Endothelial cell of umbilical vein (primary cell): ENCODE measurements around the gene SLC9C1.

Experiments
- EZH2 ChIP-seq: IDR thresholded peaks from 2 replicates; pipeline ENCODE4 v1.6.1; 2012; ENCODE audit warnings: borderline replicate concordance, low read depth, mild to moderate bottlenecking, moderate library complexity, low read length, inconsistent platforms; ENCODE audit not compliant: severe bottlenecking
- POLR2A ChIP-seq: IDR thresholded peaks from 2 replicates; pipeline ENCODE4 v1.6.1; 2012; ENCODE audit warnings: low read depth, mild to moderate bottlenecking, control low read depth, low read length
- TF ChIP-seq, protein P1 (sequence below), 2 donors: IDR thresholded peaks; 1 replicate in 1 of 2; 2 replicates in 1 of 2; pipeline ENCODE4 v1.5.1; 2011; ENCODE audit warnings: low read length in 2 of 2, mild to moderate bottlenecking in 2 of 2, moderate library complexity in 2 of 2, control low read depth in 1 of 2, inconsistent platforms in 1 of 2, low read depth in 1 of 2; ENCODE audit not compliant: insufficient read depth in 1 of 2; ENCODE audit errors: extremely low read depth in 1 of 2

DNA sequence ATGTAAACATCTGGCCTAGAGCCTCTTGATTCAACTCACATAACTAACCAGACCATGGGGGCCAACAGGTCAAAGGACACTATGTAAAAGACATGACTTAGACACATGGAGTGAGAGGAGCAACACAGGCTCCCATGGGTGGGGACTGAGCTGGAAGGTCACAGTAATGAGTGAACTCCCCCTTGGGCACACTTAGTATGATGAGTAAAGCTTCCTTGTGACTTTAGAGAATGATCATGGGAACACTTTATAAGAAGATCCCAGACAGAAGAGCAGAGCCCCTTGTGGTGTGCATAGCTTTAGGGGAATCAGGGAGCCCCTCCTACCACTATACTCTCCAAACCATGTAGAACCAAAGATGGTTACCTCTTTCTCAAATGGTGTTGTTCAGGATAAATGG is 171.1 kb downstream of the SLC9C1 start:
- TF ChIP-seq, protein P1, sequence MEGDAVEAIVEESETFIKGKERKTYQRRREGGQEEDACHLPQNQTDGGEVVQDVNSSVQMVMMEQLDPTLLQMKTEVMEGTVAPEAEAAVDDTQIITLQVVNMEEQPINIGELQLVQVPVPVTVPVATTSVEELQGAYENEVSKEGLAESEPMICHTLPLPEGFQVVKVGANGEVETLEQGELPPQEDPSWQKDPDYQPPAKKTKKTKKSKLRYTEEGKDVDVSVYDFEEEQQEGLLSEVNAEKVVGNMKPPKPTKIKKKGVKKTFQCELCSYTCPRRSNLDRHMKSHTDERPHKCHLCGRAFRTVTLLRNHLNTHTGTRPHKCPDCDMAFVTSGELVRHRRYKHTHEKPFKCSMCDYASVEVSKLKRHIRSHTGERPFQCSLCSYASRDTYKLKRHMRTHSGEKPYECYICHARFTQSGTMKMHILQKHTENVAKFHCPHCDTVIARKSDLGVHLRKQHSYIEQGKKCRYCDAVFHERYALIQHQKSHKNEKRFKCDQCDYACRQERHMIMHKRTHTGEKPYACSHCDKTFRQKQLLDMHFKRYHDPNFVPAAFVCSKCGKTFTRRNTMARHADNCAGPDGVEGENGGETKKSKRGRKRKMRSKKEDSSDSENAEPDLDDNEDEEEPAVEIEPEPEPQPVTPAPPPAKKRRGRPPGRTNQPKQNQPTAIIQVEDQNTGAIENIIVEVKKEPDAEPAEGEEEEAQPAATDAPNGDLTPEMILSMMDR (IDR thresholded peaks at IDR 0.05; ENCODE audit: extremely low read depth in 1 of 2, insufficient read depth in 1 of 2, low read depth in 1 of 2, low read length in 2 of 2), result no peak
- TF ChIP-seq POLR2A (no peak), EZH2 (no peak)
